ENCODE measurements around the gene SPATA2L. TPM values are rescaled to one million over a fixed set of nuclear protein-coding genes. Genes with fewer than 3 reads are reported as not detected.

Gene SPATA2L
- total RNA-seq, 1 experiment from 2014 or later, result 12.7 TPM

DNA sequence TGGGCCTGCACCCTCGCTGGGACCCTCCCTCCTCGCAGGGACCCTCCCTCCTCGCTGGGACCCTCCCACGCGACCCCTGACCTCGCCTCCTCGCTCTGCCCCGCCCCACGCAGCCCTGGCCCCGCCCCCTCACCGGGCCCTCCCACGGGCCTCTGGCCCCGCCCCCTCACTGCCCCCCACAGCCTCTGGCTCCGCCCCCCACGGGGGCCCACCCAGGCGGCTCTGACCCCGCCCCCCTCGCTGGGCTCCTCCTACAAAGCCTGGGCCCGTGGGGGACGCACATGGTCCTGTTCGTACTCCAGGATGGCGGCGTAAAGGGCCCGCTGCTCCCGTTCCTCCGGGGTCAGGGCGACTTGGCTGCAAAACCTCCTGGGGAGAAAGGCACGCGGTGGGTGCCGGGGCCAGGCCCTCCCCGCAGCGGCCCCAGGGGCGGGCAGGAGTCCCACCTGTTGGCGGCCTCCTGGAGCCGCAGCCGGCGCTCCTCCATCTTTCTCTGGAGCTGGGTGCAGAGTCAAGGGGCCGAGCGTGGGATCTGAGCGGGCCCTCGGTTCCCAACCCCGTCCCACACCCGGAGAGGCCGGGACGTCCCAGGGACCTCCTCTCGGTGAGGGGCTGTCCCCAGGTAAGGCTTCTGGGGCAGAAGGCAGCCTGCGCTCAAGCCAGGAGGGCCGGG lies 10.2 kb upstream of the SPATA2L start:
- ChIA-PET CTCF (no interaction called here), POLR2A (no interaction called here)
- no peaks in the 10 kb centered on the region; the same call in 1 of the 2 replicates for H3K36me3 ChIP-seq (ENCODE audit: control insufficient read depth, insufficient read depth, low read length)
- in situ Hi-C loops (cut with HindIII; ENCODE audit: low pct_unique_long_range_greater_than_20kb, low sequenced_read_pairs) (no loop called here), intact Hi-C loops (cut with micrococcal nuclease; ENCODE audit: unreplicated experiment) (no loop called here)
- H3K27me3 ChIP-seq (ENCODE audit: control insufficient read depth, insufficient read depth, low read length), result no peaks in the 10 kb centered on the region
- H3K9me3 ChIP-seq (ENCODE audit: control insufficient read depth, insufficient read depth, low read depth, low read length), result no peaks in the 10 kb centered on the region
- H3K27ac ChIP-seq (ENCODE audit: low read length), result peak overlapping the region; percentile 59; the same call in 1 of the 2 replicates
- TF ChIP-seq SIN3A (IDR thresholded peaks at IDR 0.05; ENCODE audit: borderline replicate concordance, insufficient read depth, low read depth, low read length) (no peak), POLR2AphosphoS5 (IDR thresholded peaks at IDR 0.05; ENCODE audit: low read depth, low read length) (0 out of 2 replicates have a peak, but pooled peaks have one; percentile 39)
- TSS peak; percentile 78 for BruUV-seq (replicated peaks)
- no peak for DNase-seq (ENCODE audit: low read depth, low spot score)
- ATAC-seq, result peak; percentile 86
- H3K4me3 ChIP-seq (ENCODE audit: low read depth in 2 of 2, low read length in 2 of 2), result peak overlapping the region; percentile 56 to 62
- H3K4me1 ChIP-seq (ENCODE audit: control insufficient read depth, insufficient read depth, low read length), result no peaks in the 10 kb centered on the region

GRCh38 chr16:89710709-89711564 lies 9.4 kb upstream of the SPATA2L start:
- H3K4me1 ChIP-seq (ENCODE audit: control insufficient read depth, insufficient read depth, low read length), result 0 out of 2 replicates have a peak, but pooled peaks cover 3% of the 10 kb centered on the region
- intact Hi-C loops (cut with micrococcal nuclease; ENCODE audit: unreplicated experiment) (no loop called here), in situ Hi-C loops (cut with HindIII; ENCODE audit: low pct_unique_long_range_greater_than_20kb, low sequenced_read_pairs) (no loop called here)
- H3K9me3 ChIP-seq (ENCODE audit: control insufficient read depth, insufficient read depth, low read depth, low read length), result no peaks in the 10 kb centered on the region
- POLR2A ChIA-PET, result no interaction called here
- CTCF ChIA-PET, result interaction anchor here (1.1 kb wide), 1 partner anchor 9 kb away, joined by 9 read pairs; the partner anchor contains the start of gene SPATA2L
- H3K27me3 ChIP-seq (ENCODE audit: control insufficient read depth, insufficient read depth, low read length), result no peaks in the 10 kb centered on the region
- H3K27ac ChIP-seq (ENCODE audit: low read length), result no peak overlapping the region
- ATAC-seq, result no peak
- H3K4me3 ChIP-seq (ENCODE audit: low read depth in 2 of 2, low read length in 2 of 2), result no peak overlapping the region
- H3K36me3 ChIP-seq (ENCODE audit: control insufficient read depth, insufficient read depth, low read length), result no peaks in the 10 kb centered on the region; the same call in 1 of the 2 replicates
- DNase-seq (ENCODE audit: low read depth, low spot score), result no peak
- TF ChIP-seq REST (IDR thresholded peaks at IDR 0.05; ENCODE audit: insufficient read depth in 1 of 2, low read depth in 2 of 2, low read length in 1 of 2) (no peak), CTCF (IDR thresholded peaks at IDR 0.05) (no peak)
- BruUV-seq (replicated peaks), result no TSS peak

Measured in Panc1 (cell line).